Common myeloid progenitor, CD34-positive (primary cell): Measurements from ENCODE around the gene RASL10B.

Source experiments
- CTCF ChIA-PET: fragments of 350-600 bp; sonication (Branson Sonifier 250); formaldehyde crosslinking; loops from one replicate; lab custom pipeline; 2021; ENCODE audit warnings: antibody characterized with exemption; lab: Charles Lee
- POLR2A ChIA-PET: fragments of 350-600 bp; sonication (Branson Sonifier 250); formaldehyde crosslinking; loops from one replicate; lab custom pipeline; 2021; ENCODE audit warnings: antibody characterized with exemption; lab: Charles Lee
- DNase-seq, 3 donors: peaks; one replicate each; pipeline versions ENCODE4 v3.0.0 to v3.0.0-alpha.2; 2013
- H3K27ac ChIP-seq, 2 experiments: 1 replicate in 1 of 2; 2 replicates in 1 of 2; pipeline ENCODE4 v1.7.0; 2013; ENCODE audit warnings: inconsistent platforms in 2 of 2, low read length in 2 of 2, mild to moderate bottlenecking in 2 of 2, low read depth in 1 of 2, moderate library complexity in 1 of 2; ENCODE audit not compliant: severe bottlenecking in 2 of 2, insufficient read depth in 1 of 2, poor library complexity in 1 of 2
- H3K27me3 ChIP-seq, 5 experiments: replicated peaks in 2 of 5; 1 replicate in 3 of 5; 2 replicates in 2 of 5; pipeline versions ENCODE4 v1.6.1 to v1.7.0; 2013; ENCODE audit warnings: low read length in 4 of 5, mild to moderate bottlenecking in 2 of 5, moderate library complexity in 2 of 5, inconsistent platforms in 1 of 5; ENCODE audit not compliant: insufficient read depth in 5 of 5, control insufficient read depth in 4 of 5
- H3K36me3 ChIP-seq, 4 experiments: 1 replicate in 2 of 4; 2 replicates in 2 of 4; pipeline versions ENCODE4 v1.6.1 to v1.7.0; 2013; ENCODE audit warnings: low read length in 3 of 4, control low read depth in 1 of 4, mild to moderate bottlenecking in 1 of 4; ENCODE audit not compliant: control insufficient read depth in 4 of 4, insufficient read depth in 4 of 4
- H3K4me1 ChIP-seq, 4 experiments: 1 replicate in 3 of 4; 2 replicates in 1 of 4; pipeline versions ENCODE4 v1.6.1 to v1.7.1; 2013; ENCODE audit warnings: low read length in 3 of 4, mild to moderate bottlenecking in 3 of 4, control low read depth in 1 of 4, inconsistent platforms in 1 of 4, moderate library complexity in 1 of 4; ENCODE audit not compliant: control insufficient read depth in 4 of 4, insufficient read depth in 4 of 4; ENCODE audit errors: control extremely low read depth in 1 of 4
- H3K4me3 ChIP-seq, 7 experiments: 1 replicate in 4 of 7; 2 replicates in 3 of 7; pipeline versions ENCODE4 v1.5.1 to v1.7.0; 2013; ENCODE audit warnings: mild to moderate bottlenecking in 7 of 7, low read length in 6 of 7, moderate library complexity in 6 of 7, inconsistent platforms in 2 of 7, low read depth in 2 of 7, control low read depth in 1 of 7; ENCODE audit not compliant: insufficient read depth in 4 of 7, control insufficient read depth in 1 of 7; ENCODE audit errors: extremely low read depth in 1 of 7
- H3K9me3 ChIP-seq, 5 experiments: 1 replicate in 4 of 5; 2 replicates in 1 of 5; pipeline versions ENCODE4 v1.6.1 to v1.7.1; 2013; ENCODE audit warnings: low read length in 4 of 5, mild to moderate bottlenecking in 2 of 5, inconsistent platforms in 1 of 5, low read depth in 1 of 5, moderate library complexity in 1 of 5; ENCODE audit not compliant: control insufficient read depth in 4 of 5, insufficient read depth in 2 of 5; ENCODE audit errors: control extremely low read depth in 1 of 5
- WGBS: methylation state at CpG from one replicate; pipeline ENCODE4 v1.1.5; 2013; ENCODE audit not compliant: insufficient coverage; 5-methylcytosine and 5-hydroxymethylcytosine counted together

Gene RASL10B

GRCh38 chr17:35716173-35716572, 15.3 kb upstream of the RASL10B start:
- 92% methylated on average over 3 of the region's 3 CpGs for WGBS
- no peaks in the 10 kb centered on the region for H3K9me3 ChIP-seq
- H3K27ac ChIP-seq = no peak overlapping the region
- H3K4me3 ChIP-seq = no peak overlapping the region
- H3K4me1 ChIP-seq = peaks cover 0 to 10% (median 6%) of the 10 kb centered on the region in 4 experiments
- peaks cover 20 to 64% (median 36%) of the 10 kb centered on the region in 4 experiments for H3K36me3 ChIP-seq
- ChIA-PET CTCF (no interaction called here), POLR2A (no interaction called here)
- no peak for DNase-seq
- no peaks in the 10 kb centered on the region for H3K27me3 ChIP-seq

- no peak for DNase-seq
- POLR2A ChIA-PET = no interaction called here
- Histone ChIP-seq H3K9me3 (no peaks in the 10 kb centered on the region), H3K36me3 (peaks cover 21 to 69% (median 34%) of the 10 kb centered on the region in 4 experiments), H3K4me3 (no peak overlapping the region), H3K27ac (no peak overlapping the region), H3K4me1 (peaks cover 0 to 10% (median 6%) of the 10 kb centered on the region in 4 experiments), H3K27me3 (no peaks in the 10 kb centered on the region)
- CTCF ChIA-PET = interaction anchor here (1.0 kb wide), 1 partner anchor 13 kb away, joined by 3 read pairs; no protein-coding TSS in a partner anchor
- 94% methylated on average over 3 of the region's 4 CpGs for WGBS
Observed at GRCh38 chr17:35716897-35717465, 14.5 kb upstream of the RASL10B start.

- Histone ChIP-seq H3K36me3 (peaks cover 19 to 68% (median 33%) of the 10 kb centered on the region in 4 experiments), H3K27me3 (no peaks in the 10 kb centered on the region), H3K4me1 (peaks cover 0 to 10% (median 6%) of the 10 kb centered on the region in 4 experiments), H3K4me3 (no peak overlapping the region), H3K9me3 (no peaks in the 10 kb centered on the region), H3K27ac (no peak overlapping the region)
- no peak for DNase-seq
- ChIA-PET POLR2A (no interaction called here), CTCF (interaction anchor here (0.8 to 1.0 kb wide), 2 partner anchors 12 to 99 kb away, joined by 3 read pairs; no protein-coding TSS in a partner anchor)
- no CpG with 5 or more reads among the region's 2 CpGs for WGBS
Observed at GRCh38 chr17:35717475-35717874, 14.0 kb upstream of the RASL10B start.

- no peaks in the 10 kb centered on the region for H3K9me3 ChIP-seq
- no peak overlapping the region for H3K27ac ChIP-seq
- no peak overlapping the region for H3K4me3 ChIP-seq
- CTCF ChIA-PET = no interaction called here
- 100% methylated on average over 2 of the region's 2 CpGs for WGBS
- no peaks in the 10 kb centered on the region for H3K27me3 ChIP-seq
- H3K4me1 ChIP-seq = no peaks in the 10 kb centered on the region
- DNase-seq = no peak
- H3K36me3 ChIP-seq = peaks cover 23 to 69% (median 38%) of the 10 kb centered on the region in 4 experiments
- POLR2A ChIA-PET = interaction anchor here (0.7 kb wide), 1 partner anchor 16 kb away, joined by 3 read pairs; no protein-coding TSS in a partner anchor
Observed at GRCh38 chr17:35723735-35724134, 7.7 kb upstream of the RASL10B start.

- DNase-seq = no peak
- Histone ChIP-seq H3K36me3 (peaks cover 18 to 60% (median 33%) of the 10 kb centered on the region in 4 experiments), H3K9me3 (no peaks in the 10 kb centered on the region), H3K4me1 (no peaks in the 10 kb centered on the region), H3K27ac (no peak overlapping the region), H3K4me3 (no peak overlapping the region), H3K27me3 (no peaks in the 10 kb centered on the region)
- 97% methylated on average over 2 of the region's 4 CpGs for WGBS
- ChIA-PET CTCF (no interaction called here), POLR2A (no interaction called here)
Observed at GRCh38 chr17:35725058-35725457, 6.4 kb upstream of the RASL10B start.

GRCh38 chr17:35725802-35726126, 5.7 kb upstream of the RASL10B start:
- Histone ChIP-seq H3K9me3 (no peaks in the 10 kb centered on the region), H3K4me1 (peaks cover 0 to 3% (median 1%) of the 10 kb centered on the region in 4 experiments), H3K36me3 (peaks cover 18 to 59% (median 33%) of the 10 kb centered on the region in 4 experiments), H3K4me3 (no peak overlapping the region), H3K27ac (no peak overlapping the region), H3K27me3 (no peaks in the 10 kb centered on the region)
- ChIA-PET POLR2A (no interaction called here), CTCF (no interaction called here)
- DNase-seq = no peak
- 100% methylated on average over 2 of the region's 2 CpGs for WGBS

- Histone ChIP-seq H3K36me3 (peaks cover 18 to 54% (median 31%) of the 10 kb centered on the region in 4 experiments), H3K4me3 (no peak overlapping the region), H3K4me1 (peaks cover 0 to 9% (median 7%) of the 10 kb centered on the region in 4 experiments), H3K9me3 (no peaks in the 10 kb centered on the region), H3K27ac (no peak overlapping the region), H3K27me3 (no peaks in the 10 kb centered on the region)
- POLR2A ChIA-PET = no interaction called here
- CTCF ChIA-PET = no interaction called here
- no peak for DNase-seq
- 89% methylated on average over 2 of the region's 6 CpGs for WGBS
Observed at GRCh38 chr17:35726127-35726952, 5.1 kb upstream of the RASL10B start.
